AG10803 (cell line): Measurements from ENCODE around the gene RNF157.

Experiments used
- DNase-seq: peaks from one replicate; pipeline ENCODE4 v3.0.0; 2010; ENCODE audit warnings: low read depth
- H3K4me3 ChIP-seq: 2 replicates; pipeline ENCODE4 v1.5.1; 2011; ENCODE audit warnings: mild to moderate bottlenecking, low read length, control low read depth
- TF ChIP-seq, protein P1 (sequence below): conservative IDR thresholded peaks from 2 replicates; pipeline ENCODE4 v1.5.1; 2011; ENCODE audit warnings: mild to moderate bottlenecking, low read length, control low read depth, inconsistent platforms

The RNF157 gene

DNA sequence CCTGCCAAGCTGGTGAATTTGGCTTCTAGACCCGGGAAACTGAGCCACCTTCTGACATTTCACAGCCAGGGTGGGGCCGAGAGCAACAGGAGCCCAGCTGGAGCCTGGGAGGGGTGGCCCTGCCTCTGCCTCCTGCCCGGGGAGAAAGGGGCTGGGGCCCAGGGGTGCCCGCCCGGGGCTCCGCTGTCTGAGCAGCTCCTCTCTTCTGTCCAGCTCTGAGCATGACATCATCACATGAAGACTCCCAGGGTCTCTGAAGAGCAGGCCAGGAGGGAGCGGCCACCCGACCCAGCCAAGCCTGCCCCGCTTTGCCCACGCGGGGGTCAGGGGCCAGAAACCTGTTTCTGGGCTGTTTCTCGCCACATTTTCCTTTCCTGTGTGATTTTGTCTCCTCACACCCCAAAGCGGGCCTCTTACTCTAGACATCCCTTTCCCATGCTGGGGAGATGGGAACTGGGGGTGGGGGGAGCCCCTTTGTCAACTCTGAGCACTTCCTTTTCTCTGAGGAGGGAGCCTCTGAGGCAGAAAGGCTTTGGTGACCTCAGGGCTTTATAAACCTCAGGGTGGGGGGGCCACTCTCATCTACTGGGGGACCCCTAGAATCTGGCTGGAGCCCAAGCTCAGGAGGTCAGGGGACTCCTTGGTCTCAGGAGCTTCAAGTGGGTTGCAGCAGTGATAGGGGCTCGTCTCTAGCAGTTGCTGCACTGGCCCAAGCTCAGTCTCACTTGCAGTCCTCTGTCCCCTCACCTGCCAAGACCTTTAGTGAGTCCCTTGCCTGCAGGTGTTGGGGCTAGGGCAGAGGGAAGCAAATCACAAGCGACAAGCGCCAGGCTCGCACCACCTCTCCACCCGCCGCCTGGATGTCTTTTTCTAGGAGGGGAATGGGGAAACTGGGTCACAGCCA, 32.5 kb upstream of the RNF157 start:
- DNase-seq = no peak
- TF ChIP-seq, protein P1, sequence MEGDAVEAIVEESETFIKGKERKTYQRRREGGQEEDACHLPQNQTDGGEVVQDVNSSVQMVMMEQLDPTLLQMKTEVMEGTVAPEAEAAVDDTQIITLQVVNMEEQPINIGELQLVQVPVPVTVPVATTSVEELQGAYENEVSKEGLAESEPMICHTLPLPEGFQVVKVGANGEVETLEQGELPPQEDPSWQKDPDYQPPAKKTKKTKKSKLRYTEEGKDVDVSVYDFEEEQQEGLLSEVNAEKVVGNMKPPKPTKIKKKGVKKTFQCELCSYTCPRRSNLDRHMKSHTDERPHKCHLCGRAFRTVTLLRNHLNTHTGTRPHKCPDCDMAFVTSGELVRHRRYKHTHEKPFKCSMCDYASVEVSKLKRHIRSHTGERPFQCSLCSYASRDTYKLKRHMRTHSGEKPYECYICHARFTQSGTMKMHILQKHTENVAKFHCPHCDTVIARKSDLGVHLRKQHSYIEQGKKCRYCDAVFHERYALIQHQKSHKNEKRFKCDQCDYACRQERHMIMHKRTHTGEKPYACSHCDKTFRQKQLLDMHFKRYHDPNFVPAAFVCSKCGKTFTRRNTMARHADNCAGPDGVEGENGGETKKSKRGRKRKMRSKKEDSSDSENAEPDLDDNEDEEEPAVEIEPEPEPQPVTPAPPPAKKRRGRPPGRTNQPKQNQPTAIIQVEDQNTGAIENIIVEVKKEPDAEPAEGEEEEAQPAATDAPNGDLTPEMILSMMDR = no peak
- H3K4me3 ChIP-seq = no peak overlapping the region

DNA sequence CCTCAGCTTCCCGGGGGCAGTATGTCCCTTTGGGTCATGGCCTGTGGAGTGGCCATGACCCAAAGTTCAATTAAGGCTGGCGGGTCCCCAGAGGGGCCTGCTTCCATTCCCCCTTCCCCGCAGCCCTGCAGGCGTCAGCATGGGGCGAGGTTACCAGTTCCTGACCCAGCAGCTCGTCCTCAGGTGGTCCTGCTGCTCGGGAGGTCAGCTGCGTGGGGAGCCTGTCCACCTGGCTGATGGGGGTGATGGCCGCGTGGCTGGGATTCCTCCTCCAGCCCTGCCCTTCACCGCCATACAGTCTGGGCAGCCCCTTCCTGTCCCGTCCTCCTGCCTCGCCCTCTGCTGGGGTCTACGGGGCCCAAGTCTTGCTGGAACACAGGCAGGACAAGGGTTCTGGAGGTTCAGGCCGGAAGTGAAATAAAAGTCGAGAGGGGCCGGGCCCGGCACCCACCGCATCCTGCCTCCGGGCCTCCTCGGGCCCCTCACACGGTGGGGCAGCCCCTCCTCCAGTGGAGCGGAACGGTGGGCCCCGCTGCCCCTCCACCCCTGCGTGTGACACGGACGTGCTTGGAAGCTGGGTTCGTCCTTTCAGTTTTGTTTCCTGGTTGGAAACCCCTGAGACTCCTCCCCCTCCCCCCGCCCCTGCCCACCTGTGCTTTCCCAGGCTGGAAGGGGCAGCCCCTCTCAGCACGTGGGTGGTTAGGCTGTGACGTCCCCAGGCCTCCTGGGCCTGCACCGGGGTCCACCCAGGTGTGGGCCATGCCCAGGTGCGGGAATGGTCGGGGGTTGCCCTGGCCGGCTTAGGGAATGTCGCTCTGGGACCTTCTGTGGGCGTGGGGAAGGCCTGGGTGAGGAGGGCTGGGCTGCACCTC, 31.6 kb upstream of the RNF157 start:
- DNase-seq = no peak
- H3K4me3 ChIP-seq = no peak overlapping the region
- TF ChIP-seq, protein P1 = no peak

DNA sequence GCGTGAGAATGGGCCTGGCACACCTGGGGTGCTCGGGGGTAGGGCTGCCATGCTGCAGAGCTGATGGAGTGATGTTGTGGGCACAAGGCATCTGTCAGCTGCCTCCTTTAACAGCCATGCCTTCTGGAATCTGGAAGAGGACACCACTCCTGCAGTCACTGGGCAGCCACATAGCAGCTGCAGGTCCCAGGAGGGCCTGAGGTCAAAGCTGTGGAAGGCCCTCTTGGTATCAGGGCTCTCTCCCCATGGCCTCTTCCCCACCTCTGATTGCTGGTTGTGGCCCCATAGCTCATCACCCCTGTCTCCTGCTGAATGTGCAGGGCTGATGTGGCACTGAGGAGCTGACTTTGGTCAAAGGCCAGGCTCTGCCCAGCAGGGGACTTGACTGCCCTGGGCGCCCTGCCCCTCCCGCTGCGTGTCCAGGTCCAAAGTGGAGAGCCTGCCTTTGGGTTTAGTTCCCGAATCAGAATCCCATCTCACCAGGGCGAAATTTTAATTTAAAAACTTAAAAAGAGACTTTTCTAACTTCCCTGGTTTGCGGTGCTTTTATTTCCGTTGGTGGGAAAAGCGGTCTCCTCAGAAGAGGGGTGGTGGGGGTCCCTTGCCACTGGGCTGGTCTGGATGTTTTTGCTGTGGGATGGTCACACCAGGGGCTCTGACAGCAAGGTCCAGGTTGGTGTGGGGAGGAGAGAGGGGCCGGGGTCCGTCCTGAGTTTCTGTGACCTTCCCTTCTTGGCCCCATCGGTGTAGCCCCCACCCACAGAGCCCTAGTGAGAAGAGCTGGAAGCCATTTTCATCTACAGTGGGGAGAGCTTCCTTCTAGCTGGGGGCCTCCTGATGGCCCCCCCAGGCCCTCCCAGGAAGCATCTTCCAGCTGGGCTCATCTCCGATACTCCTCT, 30.7 kb upstream of the RNF157 start:
- no peak for DNase-seq
- no peak overlapping the region for H3K4me3 ChIP-seq
- TF ChIP-seq, protein P1 = no peak

DNA sequence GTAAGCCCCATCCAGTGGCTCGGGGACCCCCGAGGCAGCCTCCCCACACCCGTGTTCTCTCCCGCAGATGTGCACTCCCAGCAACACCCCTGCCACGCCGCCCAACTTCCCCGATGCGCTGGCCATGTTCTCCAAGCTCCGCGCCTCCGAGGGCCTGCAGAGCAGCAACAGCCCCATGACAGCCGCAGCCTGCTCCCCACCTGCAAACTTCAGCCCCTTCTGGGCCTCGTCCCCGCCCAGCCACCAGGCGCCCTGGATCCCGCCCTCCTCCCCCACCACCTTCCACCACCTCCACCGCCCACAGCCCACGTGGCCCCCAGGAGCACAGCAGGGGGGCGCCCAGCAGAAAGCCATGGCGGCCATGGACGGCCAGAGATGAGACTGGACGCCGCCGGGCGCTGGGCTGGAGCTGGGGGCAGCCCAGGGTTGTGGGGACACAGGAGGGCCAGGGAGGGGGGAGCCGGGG, 29.9 kb upstream of the RNF157 start:
- no peak overlapping the region for H3K4me3 ChIP-seq
- TF ChIP-seq, protein P1 = no peak
- no peak for DNase-seq

DNA sequence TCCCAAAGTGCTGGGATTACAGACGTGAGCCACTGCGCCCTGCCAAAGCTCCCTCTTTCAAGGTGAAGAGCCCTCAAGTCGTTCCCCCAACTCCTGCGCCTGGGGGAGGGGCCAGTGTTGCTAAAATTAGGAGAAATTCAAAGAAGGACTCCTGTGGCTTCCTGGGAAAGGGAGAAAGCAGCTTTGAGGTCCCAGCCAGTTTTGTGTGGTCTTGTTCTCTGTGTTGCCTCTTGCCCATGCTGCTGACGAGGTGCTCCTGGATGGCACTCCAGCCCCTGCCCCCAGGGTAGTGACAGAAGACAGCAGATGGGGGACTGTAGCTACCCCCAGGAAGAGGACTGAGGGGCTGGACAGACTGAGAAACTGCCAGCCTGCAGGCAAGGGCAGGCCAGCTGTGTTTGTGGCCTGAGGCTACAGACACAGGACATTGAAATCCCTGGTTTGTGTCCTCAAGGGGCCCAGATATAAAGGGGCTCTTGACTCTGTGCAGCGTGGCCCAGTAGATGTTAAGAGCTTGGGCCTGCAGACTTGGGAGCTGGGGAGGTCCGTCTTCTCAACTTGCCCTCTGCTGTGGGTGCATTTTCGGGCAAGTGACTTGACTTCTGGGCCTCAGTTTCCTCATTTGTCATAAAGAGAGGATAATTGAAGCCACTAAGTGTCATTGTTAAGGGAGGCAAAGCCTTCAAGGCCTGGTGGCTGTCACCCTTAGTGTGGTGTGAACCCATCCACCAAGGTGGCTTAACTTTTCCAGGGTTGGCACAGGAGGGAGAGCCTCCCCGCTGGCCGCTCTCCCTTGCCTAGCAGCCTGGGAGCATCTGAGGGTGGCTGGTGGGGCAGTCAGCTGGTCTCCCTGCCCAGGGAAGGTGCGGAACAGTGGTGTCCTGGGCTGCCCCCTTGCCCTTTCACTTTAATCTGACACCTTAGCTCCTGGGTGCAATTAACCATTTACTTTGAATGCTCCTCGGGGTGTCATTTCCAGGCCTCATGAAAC, 29.0 kb upstream of the RNF157 start:
- no peak for DNase-seq
- TF ChIP-seq, protein P1 = no peak
- no peak overlapping the region for H3K4me3 ChIP-seq
